Endothelial cell of umbilical vein (primary cell): Measurements from ENCODE around the gene STON2.

Experiments
- EZH2 ChIP-seq: IDR thresholded peaks from 2 replicates; pipeline ENCODE4 v1.6.1; 2012; ENCODE audit warnings: borderline replicate concordance, low read depth, mild to moderate bottlenecking, moderate library complexity, low read length, inconsistent platforms; ENCODE audit not compliant: severe bottlenecking
- FOS ChIP-seq: IDR thresholded peaks from 2 replicates; pipeline ENCODE4 v1.6.1; 2011; ENCODE audit warnings: mild to moderate bottlenecking, low read length, moderate library complexity, borderline replicate concordance; ENCODE audit not compliant: insufficient read depth
- GATA2 ChIP-seq: IDR thresholded peaks from 2 replicates; pipeline ENCODE4 v1.7.0; 2011; ENCODE audit warnings: low read depth, mild to moderate bottlenecking, moderate library complexity, mixed read lengths, low read length; ENCODE audit not compliant: insufficient read length, insufficient read depth
- JUN ChIP-seq: IDR thresholded peaks from 2 replicates; pipeline ENCODE4 v1.6.1; 2011; ENCODE audit warnings: borderline replicate concordance, low read depth; ENCODE audit not compliant: insufficient read length, insufficient read depth
- MYC ChIP-seq: IDR thresholded peaks from one replicate; pipeline ENCODE4 v1.6.1; 2011; ENCODE audit warnings: mild to moderate bottlenecking, low read depth, low read length
- POLR2A ChIP-seq: IDR thresholded peaks from 2 replicates; pipeline ENCODE4 v1.6.1; 2012; ENCODE audit warnings: low read depth, mild to moderate bottlenecking, control low read depth, low read length
- POLR2AphosphoS5 ChIP-seq: IDR thresholded peaks from 2 replicates; pipeline ENCODE4 v1.6.1; 2012; ENCODE audit warnings: low read depth, mild to moderate bottlenecking, control low read depth, low read length, moderate library complexity; ENCODE audit not compliant: insufficient read depth
- TF ChIP-seq, protein P1 (sequence below), 2 donors: IDR thresholded peaks; 1 replicate in 1 of 2; 2 replicates in 1 of 2; pipeline ENCODE4 v1.5.1; 2011; ENCODE audit warnings: low read length in 2 of 2, mild to moderate bottlenecking in 2 of 2, moderate library complexity in 2 of 2, control low read depth in 1 of 2, inconsistent platforms in 1 of 2, low read depth in 1 of 2; ENCODE audit not compliant: insufficient read depth in 1 of 2; ENCODE audit errors: extremely low read depth in 1 of 2
- TF ChIP-seq, protein P2 (sequence below): IDR thresholded peaks from 2 replicates; pipeline ENCODE4 v1.6.1; 2011; ENCODE audit not compliant: insufficient read depth, insufficient read length

DNA sequence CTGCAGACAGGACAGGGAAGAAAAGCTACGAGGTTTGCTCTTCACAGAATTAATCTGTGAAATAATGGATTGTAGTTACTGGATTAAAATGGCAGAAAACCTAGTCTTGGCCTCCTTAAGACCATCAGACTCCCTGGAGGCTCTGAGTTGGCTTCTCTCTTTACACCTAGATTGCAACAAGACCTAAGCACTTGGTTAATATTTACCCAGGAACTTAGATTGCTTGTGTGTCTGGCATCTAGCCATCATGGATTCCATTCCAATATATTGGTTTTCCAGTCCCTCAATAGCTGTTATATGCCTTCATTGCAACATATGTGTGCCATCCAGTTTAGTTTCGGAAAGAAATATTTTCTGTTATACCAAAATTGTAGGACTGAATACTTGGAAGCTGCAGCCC, 177.4 kb downstream of the STON2 start:
- TF ChIP-seq POLR2A (no peak), MYC (no peak), POLR2AphosphoS5 (no peak), EZH2 (no peak), FOS (no peak), JUN (no peak), GATA2 (no peak)
- TF ChIP-seq, protein P1, sequence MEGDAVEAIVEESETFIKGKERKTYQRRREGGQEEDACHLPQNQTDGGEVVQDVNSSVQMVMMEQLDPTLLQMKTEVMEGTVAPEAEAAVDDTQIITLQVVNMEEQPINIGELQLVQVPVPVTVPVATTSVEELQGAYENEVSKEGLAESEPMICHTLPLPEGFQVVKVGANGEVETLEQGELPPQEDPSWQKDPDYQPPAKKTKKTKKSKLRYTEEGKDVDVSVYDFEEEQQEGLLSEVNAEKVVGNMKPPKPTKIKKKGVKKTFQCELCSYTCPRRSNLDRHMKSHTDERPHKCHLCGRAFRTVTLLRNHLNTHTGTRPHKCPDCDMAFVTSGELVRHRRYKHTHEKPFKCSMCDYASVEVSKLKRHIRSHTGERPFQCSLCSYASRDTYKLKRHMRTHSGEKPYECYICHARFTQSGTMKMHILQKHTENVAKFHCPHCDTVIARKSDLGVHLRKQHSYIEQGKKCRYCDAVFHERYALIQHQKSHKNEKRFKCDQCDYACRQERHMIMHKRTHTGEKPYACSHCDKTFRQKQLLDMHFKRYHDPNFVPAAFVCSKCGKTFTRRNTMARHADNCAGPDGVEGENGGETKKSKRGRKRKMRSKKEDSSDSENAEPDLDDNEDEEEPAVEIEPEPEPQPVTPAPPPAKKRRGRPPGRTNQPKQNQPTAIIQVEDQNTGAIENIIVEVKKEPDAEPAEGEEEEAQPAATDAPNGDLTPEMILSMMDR (IDR thresholded peaks at IDR 0.05; ENCODE audit: extremely low read depth in 1 of 2, insufficient read depth in 1 of 2, low read depth in 1 of 2, low read length in 2 of 2) = no peak
- TF ChIP-seq, protein P2, sequence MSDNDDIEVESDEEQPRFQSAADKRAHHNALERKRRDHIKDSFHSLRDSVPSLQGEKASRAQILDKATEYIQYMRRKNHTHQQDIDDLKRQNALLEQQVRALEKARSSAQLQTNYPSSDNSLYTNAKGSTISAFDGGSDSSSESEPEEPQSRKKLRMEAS = no peak
